ENCODE measurements around the gene DDA1.

Gene DDA1

GRCh38 chr19:17326595-17326966, 17.2 kb downstream of the DDA1 start:
- H3K4me3 ChIP-seq (ENCODE audit: low read length), result no peak overlapping the region
- TF ChIP-seq ZNF274 (IDR thresholded peaks at IDR 0.05; ENCODE audit: low read depth, low read length), result no peak

- no peak overlapping the region for H3K4me3 ChIP-seq (ENCODE audit: low read length)
- TF ChIP-seq ZNF274 (IDR thresholded peaks at IDR 0.05; ENCODE audit: low read depth, low read length), result no peak
These were observed 17.8 kb downstream of the DDA1 start for GRCh38 chr19:17327068-17327653.

GRCh38 chr19:17327654-17328516, 18.5 kb downstream of the DDA1 start:
- no peak for TF ChIP-seq ZNF274 (IDR thresholded peaks at IDR 0.05; ENCODE audit: low read depth, low read length)
- peak overlapping the region; percentile 18; the same call in 1 of the 2 replicates for H3K4me3 ChIP-seq (ENCODE audit: low read length)

DNA sequence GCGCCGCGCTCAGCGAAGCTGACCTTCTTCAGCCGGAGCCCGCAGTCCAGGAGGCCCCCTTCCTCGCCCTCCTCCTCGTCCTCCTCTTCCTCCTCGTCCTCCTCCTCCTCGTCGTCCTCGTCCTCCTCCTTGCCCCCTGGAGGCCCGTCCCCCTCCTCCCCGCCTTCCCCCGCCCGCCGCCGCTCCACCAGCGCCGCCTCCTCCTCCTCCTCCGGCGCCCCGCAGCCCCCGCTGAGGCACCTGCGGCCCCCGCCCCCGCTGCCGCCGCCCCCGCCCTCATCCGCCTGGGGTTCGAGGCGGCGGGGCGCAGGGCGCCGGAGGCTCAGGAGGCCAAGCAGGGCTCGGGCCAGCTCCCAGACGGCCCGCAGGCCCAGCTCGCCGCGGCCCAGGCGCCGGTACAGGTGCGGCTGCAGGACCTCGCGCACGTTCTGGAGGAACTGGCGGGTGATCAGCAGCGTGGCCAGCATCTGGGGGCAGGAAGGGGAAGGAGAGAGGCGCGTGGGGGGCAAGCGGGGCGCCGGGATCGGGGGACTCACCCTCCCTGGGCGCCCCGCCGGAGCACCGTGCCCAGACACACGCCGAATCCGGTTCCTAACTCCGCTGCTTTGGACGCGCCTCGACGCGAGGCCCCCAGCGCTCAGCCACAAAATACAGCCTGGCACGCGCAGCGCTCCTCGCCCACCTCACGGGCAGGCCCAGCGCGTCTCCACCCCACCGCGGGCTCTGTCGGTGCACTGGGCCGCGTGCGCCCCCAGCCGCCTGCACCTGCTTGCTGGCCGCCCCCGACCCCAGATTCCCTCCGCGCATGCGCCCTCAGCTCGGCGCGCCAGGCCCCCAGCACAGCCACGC, 19.4 kb downstream of the DDA1 start:
- no peak overlapping the region; the same call in 1 of the 2 replicates for H3K4me3 ChIP-seq (ENCODE audit: low read length)
- no peak for TF ChIP-seq ZNF274 (IDR thresholded peaks at IDR 0.05; ENCODE audit: low read depth, low read length)

DNA sequence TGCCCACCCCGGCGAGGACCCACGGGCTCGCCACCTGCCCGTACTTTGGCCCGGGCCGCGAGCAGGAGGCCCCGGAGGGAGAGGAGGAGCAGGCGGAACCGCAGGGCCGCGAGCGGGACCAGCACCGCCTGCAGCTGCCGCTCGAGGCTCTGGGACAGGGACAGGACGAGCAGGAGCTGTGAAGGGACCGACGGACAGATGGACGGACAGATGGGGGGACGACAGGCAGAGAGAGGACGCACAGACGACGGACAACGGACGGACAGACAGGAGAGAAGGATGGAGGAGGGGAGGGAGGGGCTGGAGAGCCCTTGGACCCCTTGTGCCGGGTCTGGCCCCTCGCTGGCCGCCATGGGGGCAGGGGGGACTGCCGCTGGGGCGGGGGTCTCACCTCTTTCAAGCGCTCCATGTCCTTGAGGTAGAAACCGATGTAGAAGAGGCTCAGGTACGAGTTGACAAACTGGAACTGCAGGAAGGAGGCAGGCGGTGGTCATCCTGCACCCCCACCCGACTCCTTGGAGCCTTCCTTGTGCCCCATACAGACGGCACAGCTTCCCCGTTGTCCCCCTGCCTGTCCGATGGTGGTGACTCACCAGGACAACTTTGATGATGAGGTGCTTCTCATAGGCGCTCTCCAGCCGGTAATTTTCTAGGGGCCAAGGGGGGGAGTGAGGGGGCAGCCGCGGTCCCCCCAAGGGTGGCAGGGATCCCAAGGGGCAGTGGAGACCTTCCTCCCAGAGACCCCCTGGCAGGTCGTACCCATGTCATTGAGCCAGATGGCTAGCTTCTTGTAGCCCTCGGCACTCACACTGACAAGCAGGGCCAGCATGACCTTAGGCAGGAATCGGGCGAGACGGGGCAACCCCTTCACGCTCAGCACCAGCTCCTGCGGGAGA, 20.3 kb downstream of the DDA1 start:
- TF ChIP-seq ZNF274 (IDR thresholded peaks at IDR 0.05; ENCODE audit: low read depth, low read length), result no peak
- H3K4me3 ChIP-seq (ENCODE audit: low read length), result no peak overlapping the region

GRCh38 chr19:17330262-17331044, 21.1 kb downstream of the DDA1 start:
- no peak for TF ChIP-seq ZNF274 (IDR thresholded peaks at IDR 0.05; ENCODE audit: low read depth, low read length)
- H3K4me3 ChIP-seq (ENCODE audit: low read length), result no peak overlapping the region

GRCh38 chr19:17331045-17331558, 21.7 kb downstream of the DDA1 start:
- H3K4me3 ChIP-seq (ENCODE audit: low read length), result no peak overlapping the region
- TF ChIP-seq ZNF274 (IDR thresholded peaks at IDR 0.05; ENCODE audit: low read depth, low read length), result no peak

- no peak for TF ChIP-seq ZNF274 (IDR thresholded peaks at IDR 0.05; ENCODE audit: low read depth, low read length)
- H3K4me3 ChIP-seq (ENCODE audit: low read length), result no peak overlapping the region
These were observed 23.0 kb downstream of the DDA1 start for GRCh38 chr19:17332360-17332676.

- H3K4me3 ChIP-seq (ENCODE audit: low read length), result no peak overlapping the region
- no peak for TF ChIP-seq ZNF274 (IDR thresholded peaks at IDR 0.05; ENCODE audit: low read depth, low read length)
These were observed 23.6 kb downstream of the DDA1 start for GRCh38 chr19:17332677-17333581.

GRCh38 chr19:17333611-17334413, 24.4 kb downstream of the DDA1 start:
- TF ChIP-seq ZNF274 (IDR thresholded peaks at IDR 0.05; ENCODE audit: low read depth, low read length), result no peak
- peak overlapping the region; percentile 69 for H3K4me3 ChIP-seq (ENCODE audit: low read length)

Data from GM08714 (cell line).